T-cell (primary cell): ENCODE measurements around the gene ASMTL. TPM values are rescaled to one million over a fixed set of nuclear protein-coding genes. Genes with fewer than 3 reads are reported as not detected.

Experiments
- ATAC-seq, 4 experiments: fragments of 200-7000 bp in 3 of 4; fragments of 150-1000 bp in 1 of 4; cut with Tn5 transposase; replicated peaks in 1 of 4; 1 replicate in 3 of 4; 2 replicates in 1 of 4; pipeline ENCODE4 v1.10.0; 2021; ENCODE audit warnings: moderate library complexity in 3 of 4, mild to moderate bottlenecking in 2 of 4, moderate number of reproducible peaks in 1 of 4
- CTCF ChIA-PET, 2 donors: fragments of 300-600 bp; sonication (Branson Sonifier 250); formaldehyde crosslinking; loops; one replicate each; lab custom pipeline; 2022; ENCODE audit warnings: antibody characterized with exemption in 2 of 2; lab: Charles Lee
- POLR2A ChIA-PET, 2 donors: fragments of 300-600 bp; sonication (Branson Sonifier 250); formaldehyde crosslinking; loops; one replicate each; lab custom pipeline; 2022; ENCODE audit warnings: antibody characterized with exemption in 2 of 2; lab: Charles Lee
- DNase-seq, 35 experiments: peaks; one replicate each; pipeline versions ENCODE4 v3.0.0 to v3.0.0-alpha.2; 2013 to 2023
- H3K27ac ChIP-seq: one replicate; pipeline ENCODE4 v1.5.1; 2013; ENCODE audit warnings: low read length
- H3K27me3 ChIP-seq, 2 experiments: replicated peaks in 1 of 2; 1 replicate in 1 of 2; 2 replicates in 1 of 2; pipeline versions ENCODE4 v1.6.1 to v1.7.0; 2013; ENCODE audit warnings: low read length in 1 of 2, mixed read lengths in 1 of 2; ENCODE audit not compliant: control insufficient read depth in 2 of 2, insufficient read depth in 2 of 2; ENCODE audit errors: extremely low read depth in 1 of 2
- H3K36me3 ChIP-seq, 2 donors: 1 replicate in 1 of 2; 2 replicates in 1 of 2; pipeline versions ENCODE4 v1.6.1 to v1.7.0; 2013; ENCODE audit warnings: low read length in 1 of 2; ENCODE audit not compliant: control insufficient read depth in 2 of 2, insufficient read depth in 1 of 2; ENCODE audit errors: extremely low read depth in 1 of 2
- H3K4me1 ChIP-seq, 2 experiments: 1 replicate in 1 of 2; 2 replicates in 1 of 2; pipeline versions ENCODE4 v1.6.1 to v1.7.0; 2013; ENCODE audit warnings: low read length in 2 of 2, mixed read lengths in 1 of 2; ENCODE audit not compliant: insufficient read depth in 2 of 2, control insufficient read depth in 1 of 2; ENCODE audit errors: extremely low read depth in 1 of 2
- H3K4me3 ChIP-seq, 2 donors: 1 replicate in 1 of 2; 2 replicates in 1 of 2; pipeline versions ENCODE4 v1.5.1 to v1.7.0; 2013; ENCODE audit warnings: mild to moderate bottlenecking in 2 of 2, low read length in 1 of 2, moderate library complexity in 1 of 2; ENCODE audit not compliant: control insufficient read depth in 1 of 2; ENCODE audit errors: extremely low read depth in 1 of 2
- H3K9me3 ChIP-seq: 2 replicates; pipeline ENCODE4 v1.7.0; 2013
- H3K27ac Mint-ChIP-seq, 2 donors: one replicate each; pipeline ENCODE4 v1.8.0; 2020 to 2021; ENCODE audit warnings: mild to moderate bottlenecking in 2 of 2, mixed read lengths in 2 of 2
- H3K27me3 Mint-ChIP-seq, 2 donors: one replicate each; pipeline ENCODE4 v1.8.0; 2021 to 2022; ENCODE audit warnings: mixed read lengths in 2 of 2
- H3K36me3 Mint-ChIP-seq: one replicate; pipeline ENCODE4 v1.8.0; 2021; ENCODE audit warnings: mixed read lengths
- H3K4me1 Mint-ChIP-seq, 3 donors: one replicate each; pipeline ENCODE4 v1.8.0; 2020 to 2022; ENCODE audit warnings: mixed read lengths in 3 of 3, mild to moderate bottlenecking in 1 of 3
- H3K4me3 Mint-ChIP-seq, 3 donors: one replicate each; pipeline ENCODE4 v1.8.0; 2020 to 2022; ENCODE audit warnings: mild to moderate bottlenecking in 3 of 3, mixed read lengths in 3 of 3, moderate library complexity in 3 of 3
- H3K9me3 Mint-ChIP-seq, 3 donors: one replicate each; pipeline ENCODE4 v1.8.0; 2020 to 2022; ENCODE audit warnings: mixed read lengths in 3 of 3
- WGBS: methylation state at CpG from one replicate; pipeline ENCODE4 v1.1.5; 2013; ENCODE audit warnings: missing lambda C conversion rate; ENCODE audit not compliant: insufficient coverage; 5-methylcytosine and 5-hydroxymethylcytosine counted together
- total RNA-seq, 35 experiments: library from RNA in 6 of 35; stranded (reverse) in 6 of 35; fragments of 120-200 nt in 1 of 35; gene quantifications; one replicate each; pipeline versions ENCODE4 v1.2.1 to v1.2.4 and lab custom pipeline; 2013 to 2026

Gene ASMTL
- total RNA-seq, 5 donors from 2014 or later (not counting 1 experiment from before 2014, with no cell fraction given) = 44.9 to 48.8 (median 45.4) TPM

GRCh38 chrX:1425381-1425780, 27.3 kb downstream of the ASMTL start:
- CTCF ChIA-PET = no interaction called here
- peaks cover 13 to 16% (median 14%) of the 10 kb centered on the region in 3 donors for H3K9me3 Mint-ChIP-seq

GRCh38 chrX:1424147-1424851, 28.4 kb downstream of the ASMTL start:
- Histone ChIP-seq H3K36me3 (peaks cover 23 to 34% of the 10 kb centered on the region in 2 donors), H3K9me3 (no peaks in the 10 kb centered on the region), H3K4me1 (no peaks in the 10 kb centered on the region), H3K4me3 (no peak overlapping the region), H3K27me3 (no peaks in the 10 kb centered on the region), H3K27ac (no peak overlapping the region)
- H3K27me3 Mint-ChIP-seq = no peaks in the 10 kb centered on the region
- H3K4me1 Mint-ChIP-seq = peaks cover 0 to 18% (median 0%) of the 10 kb centered on the region in 3 donors
- H3K4me3 Mint-ChIP-seq = no peak overlapping the region
- DNase-seq (no peak), ATAC-seq (no peak)
- POLR2A ChIA-PET = no interaction called here
- 85% methylated on average over 8 of the region's 9 CpGs for WGBS
- no peak overlapping the region for H3K27ac Mint-ChIP-seq
- CTCF ChIA-PET = no interaction called here
- H3K9me3 Mint-ChIP-seq = peaks cover 14 to 21% (median 16%) of the 10 kb centered on the region in 3 donors
- peaks cover 57% of the 10 kb centered on the region for H3K36me3 Mint-ChIP-seq

More at GRCh38 chrX:1425381-1425780, 27.3 kb downstream of the ASMTL start:
- no peak overlapping the region for H3K4me3 Mint-ChIP-seq
- no peaks in the 10 kb centered on the region for H3K4me1 ChIP-seq
- no peak overlapping the region for H3K4me3 ChIP-seq
- no peak for DNase-seq
- peaks cover 0 to 10% (median 0%) of the 10 kb centered on the region in 3 donors for H3K4me1 Mint-ChIP-seq
- no peak for ATAC-seq
- POLR2A ChIA-PET = no interaction called here
- no peaks in the 10 kb centered on the region for H3K27me3 ChIP-seq
- H3K27ac Mint-ChIP-seq = no peak overlapping the region
- no peaks in the 10 kb centered on the region for H3K27me3 Mint-ChIP-seq
- peaks cover 23 to 34% of the 10 kb centered on the region in 2 donors for H3K36me3 ChIP-seq
- 95% methylated on average over 9 of the region's 10 CpGs for WGBS
- H3K36me3 Mint-ChIP-seq = peaks cover 48% of the 10 kb centered on the region
- H3K27ac ChIP-seq = no peak overlapping the region
- no peaks in the 10 kb centered on the region for H3K9me3 ChIP-seq

- no peaks in the 10 kb centered on the region for H3K27me3 ChIP-seq
- no peaks in the 10 kb centered on the region for H3K9me3 ChIP-seq
- Mint-ChIP-seq H3K4me3 (no peak overlapping the region), H3K4me1 (peaks cover 0 to 18% (median 0%) of the 10 kb centered on the region in 3 donors), H3K9me3 (peaks cover 14 to 21% (median 16%) of the 10 kb centered on the region in 3 donors), H3K27ac (no peak overlapping the region), H3K36me3 (peaks cover 57% of the 10 kb centered on the region), H3K27me3 (no peaks in the 10 kb centered on the region)
- WGBS = 80% methylated on average over 1 of the region's 2 CpGs
- H3K4me3 ChIP-seq = no peak overlapping the region
- no peak for DNase-seq
- POLR2A ChIA-PET = no interaction called here
- no peak overlapping the region for H3K27ac ChIP-seq
- CTCF ChIA-PET = no interaction called here
- ATAC-seq = no peak
- no peaks in the 10 kb centered on the region for H3K4me1 ChIP-seq
- H3K36me3 ChIP-seq = peaks cover 29 to 41% of the 10 kb centered on the region in 2 donors
Measured at GRCh38 chrX:1423215-1423614, 29.5 kb downstream of the ASMTL start.

- H3K4me3 ChIP-seq = no peak overlapping the region
- H3K27ac ChIP-seq = no peak overlapping the region
- Mint-ChIP-seq H3K4me1 (peaks cover 0 to 18% (median 0%) of the 10 kb centered on the region in 3 donors), H3K4me3 (no peak overlapping the region), H3K27ac (no peak overlapping the region), H3K9me3 (peaks cover 14 to 21% (median 16%) of the 10 kb centered on the region in 3 donors), H3K36me3 (peaks cover 53% of the 10 kb centered on the region), H3K27me3 (no peaks in the 10 kb centered on the region)
- DNase-seq (no peak), ATAC-seq (no peak)
- H3K4me1 ChIP-seq = no peaks in the 10 kb centered on the region
- no peaks in the 10 kb centered on the region for H3K9me3 ChIP-seq
- CTCF ChIA-PET = no interaction called here
- WGBS = 100% methylated on average over 3 of the region's 4 CpGs
- no peaks in the 10 kb centered on the region for H3K27me3 ChIP-seq
- POLR2A ChIA-PET = no interaction called here
- peaks cover 31 to 38% of the 10 kb centered on the region in 2 donors for H3K36me3 ChIP-seq
Measured at GRCh38 chrX:1422135-1422465, 30.6 kb downstream of the ASMTL start.

GRCh38 chrX:1421433-1422134, 31.1 kb downstream of the ASMTL start:
- WGBS = 98% methylated on average over 12 of the region's 19 CpGs
- Histone ChIP-seq H3K9me3 (no peaks in the 10 kb centered on the region), H3K27me3 (no peaks in the 10 kb centered on the region), H3K4me1 (no peaks in the 10 kb centered on the region), H3K27ac (no peak overlapping the region), H3K36me3 (peaks cover 31 to 36% of the 10 kb centered on the region in 2 donors), H3K4me3 (no peak overlapping the region)
- H3K27ac Mint-ChIP-seq = no peak overlapping the region
- H3K4me3 Mint-ChIP-seq = no peak overlapping the region
- DNase-seq (no peak), ATAC-seq (no peak)
- H3K9me3 Mint-ChIP-seq = peaks cover 14 to 21% (median 16%) of the 10 kb centered on the region in 3 donors
- H3K27me3 Mint-ChIP-seq = no peaks in the 10 kb centered on the region
- ChIA-PET CTCF (no interaction called here), POLR2A (no interaction called here)
- peaks cover 0 to 18% (median 0%) of the 10 kb centered on the region in 3 donors for H3K4me1 Mint-ChIP-seq
- H3K36me3 Mint-ChIP-seq = peaks cover 50% of the 10 kb centered on the region

- ChIA-PET CTCF (no interaction called here), POLR2A (no interaction called here)
- H3K27me3 Mint-ChIP-seq = no peaks in the 10 kb centered on the region
- 85% methylated on average over 4 of the region's 14 CpGs for WGBS
- H3K27ac Mint-ChIP-seq = no peak overlapping the region
- Histone ChIP-seq H3K27ac (no peak overlapping the region), H3K9me3 (no peaks in the 10 kb centered on the region), H3K4me3 (no peak overlapping the region), H3K4me1 (no peaks in the 10 kb centered on the region), H3K27me3 (no peaks in the 10 kb centered on the region), H3K36me3 (peaks cover 31 to 34% of the 10 kb centered on the region in 2 donors)
- H3K4me3 Mint-ChIP-seq = no peak overlapping the region
- H3K36me3 Mint-ChIP-seq = peaks cover 45% of the 10 kb centered on the region
- DNase-seq (no peak), ATAC-seq (no peak)
- peaks cover 14 to 21% (median 16%) of the 10 kb centered on the region in 3 donors for H3K9me3 Mint-ChIP-seq
- peaks cover 0 to 18% (median 0%) of the 10 kb centered on the region in 3 donors for H3K4me1 Mint-ChIP-seq
Measured at GRCh38 chrX:1420371-1420770, 32.3 kb downstream of the ASMTL start.
